ENCODE measurements around the gene GABRB2. TPM values are rescaled to one million over a fixed set of nuclear protein-coding genes. Genes with fewer than 3 reads are reported as not detected.

GABRB2 gene
- total RNA-seq = not detected

- H3K9me3 Mint-ChIP-seq = no peaks in the 10 kb centered on the region
- no peaks in the 10 kb centered on the region for H3K36me3 Mint-ChIP-seq (ENCODE audit: low read depth)
- H3K27me3 Mint-ChIP-seq = peaks cover 55% of the 10 kb centered on the region
- H3K4me3 Mint-ChIP-seq = peak within 1 kb of the TSS; percentile 60
- no peaks in the 10 kb centered on the region for H3K4me1 Mint-ChIP-seq
- no peak for ATAC-seq (replicated peaks)
- no peak within 1 kb of the TSS for H3K27ac Mint-ChIP-seq
These were observed at the start of gene GABRB2 for GRCh38 chr5:161546470-161547301. GABRB2 (minus strand) TSS chr5:161546725; CDS start chr5:161546643, 82 bp downstream.

- ATAC-seq (replicated peaks) = no peak
- Mint-ChIP-seq H3K27me3 (no peaks in the 10 kb centered on the region), H3K4me3 (no peak overlapping the region), H3K4me1 (no peaks in the 10 kb centered on the region), H3K9me3 (no peaks in the 10 kb centered on the region), H3K36me3 (ENCODE audit: low read depth) (no peaks in the 10 kb centered on the region), H3K27ac (no peak overlapping the region)
These were observed 39.3 kb upstream of the GABRB2 start for GRCh38 chr5:161585798-161586197.

GRCh38 chr5:161580621-161581020 lies 34.1 kb upstream of the GABRB2 start:
- H3K4me1 Mint-ChIP-seq = no peaks in the 10 kb centered on the region
- no peak overlapping the region for H3K4me3 Mint-ChIP-seq
- no peaks in the 10 kb centered on the region for H3K36me3 Mint-ChIP-seq (ENCODE audit: low read depth)
- H3K27ac Mint-ChIP-seq = no peak overlapping the region
- no peak for ATAC-seq (replicated peaks)
- H3K9me3 Mint-ChIP-seq = peaks cover 3% of the 10 kb centered on the region
- H3K27me3 Mint-ChIP-seq = no peaks in the 10 kb centered on the region

- no peak for ATAC-seq (replicated peaks)
- H3K9me3 Mint-ChIP-seq = peaks cover 4% of the 10 kb centered on the region
- no peaks in the 10 kb centered on the region for H3K27me3 Mint-ChIP-seq
- H3K27ac Mint-ChIP-seq = no peak overlapping the region
- H3K36me3 Mint-ChIP-seq (ENCODE audit: low read depth) = no peaks in the 10 kb centered on the region
- H3K4me1 Mint-ChIP-seq = no peaks in the 10 kb centered on the region
- no peak overlapping the region for H3K4me3 Mint-ChIP-seq
These were observed 26.4 kb upstream of the GABRB2 start for GRCh38 chr5:161572914-161573313.

- Mint-ChIP-seq H3K36me3 (ENCODE audit: low read depth) (no peaks in the 10 kb centered on the region), H3K4me3 (no peak overlapping the region), H3K9me3 (peaks cover 13% of the 10 kb centered on the region), H3K4me1 (no peaks in the 10 kb centered on the region), H3K27ac (no peak overlapping the region), H3K27me3 (no peaks in the 10 kb centered on the region)
- ATAC-seq (replicated peaks) = no peak
These were observed 19.6 kb upstream of the GABRB2 start for GRCh38 chr5:161566081-161566480.

- no peaks in the 10 kb centered on the region for H3K36me3 Mint-ChIP-seq (ENCODE audit: low read depth)
- H3K4me3 Mint-ChIP-seq = no peak overlapping the region
- H3K27ac Mint-ChIP-seq = no peak overlapping the region
- no peaks in the 10 kb centered on the region for H3K4me1 Mint-ChIP-seq
- no peak for ATAC-seq (replicated peaks)
- H3K9me3 Mint-ChIP-seq = peaks cover 11% of the 10 kb centered on the region
- H3K27me3 Mint-ChIP-seq = no peaks in the 10 kb centered on the region
These were observed 15.9 kb upstream of the GABRB2 start for GRCh38 chr5:161562446-161562845.

- Mint-ChIP-seq H3K4me1 (no peaks in the 10 kb centered on the region), H3K27ac (no peak overlapping the region), H3K36me3 (ENCODE audit: low read depth) (no peaks in the 10 kb centered on the region), H3K4me3 (no peak overlapping the region), H3K27me3 (peaks cover 48% of the 10 kb centered on the region), H3K9me3 (peaks cover 7% of the 10 kb centered on the region)
- no peak for ATAC-seq (replicated peaks)
These were observed 2.6 kb upstream of the GABRB2 start for GRCh38 chr5:161549106-161549505.

GRCh38 chr5:161548487-161549094 lies 2.1 kb upstream of the GABRB2 start:
- H3K9me3 Mint-ChIP-seq = peaks cover 3% of the 10 kb centered on the region
- ATAC-seq (replicated peaks) = no peak
- no peak overlapping the region for H3K4me3 Mint-ChIP-seq
- no peak overlapping the region for H3K27ac Mint-ChIP-seq
- H3K27me3 Mint-ChIP-seq = peaks cover 50% of the 10 kb centered on the region
- H3K36me3 Mint-ChIP-seq (ENCODE audit: low read depth) = no peaks in the 10 kb centered on the region
- no peaks in the 10 kb centered on the region for H3K4me1 Mint-ChIP-seq

GRCh38 chr5:161547738-161548486 lies 1.4 kb upstream of the GABRB2 start:
- ATAC-seq (replicated peaks) = no peak
- H3K27ac Mint-ChIP-seq = no peak overlapping the region
- no peaks in the 10 kb centered on the region for H3K36me3 Mint-ChIP-seq (ENCODE audit: low read depth)
- peaks cover 3% of the 10 kb centered on the region for H3K9me3 Mint-ChIP-seq
- H3K27me3 Mint-ChIP-seq = peaks cover 55% of the 10 kb centered on the region
- no peaks in the 10 kb centered on the region for H3K4me1 Mint-ChIP-seq
- no peak overlapping the region for H3K4me3 Mint-ChIP-seq

GRCh38 chr5:161547406-161547737 lies 847 bp upstream of the GABRB2 start:
- no peaks in the 10 kb centered on the region for H3K36me3 Mint-ChIP-seq (ENCODE audit: low read depth)
- no peak for ATAC-seq (replicated peaks)
- H3K4me3 Mint-ChIP-seq = peak overlapping the region; percentile 60
- peaks cover 3% of the 10 kb centered on the region for H3K9me3 Mint-ChIP-seq
- peaks cover 55% of the 10 kb centered on the region for H3K27me3 Mint-ChIP-seq
- H3K27ac Mint-ChIP-seq = no peak overlapping the region
- H3K4me1 Mint-ChIP-seq = no peaks in the 10 kb centered on the region

GRCh38 chr5:161546095-161546469 lies 443 bp downstream of the GABRB2 start:
- H3K4me3 Mint-ChIP-seq = peak overlapping the region; percentile 60
- H3K27ac Mint-ChIP-seq = no peak overlapping the region
- no peak for ATAC-seq (replicated peaks)
- H3K9me3 Mint-ChIP-seq = no peaks in the 10 kb centered on the region
- H3K27me3 Mint-ChIP-seq = peaks cover 53% of the 10 kb centered on the region
- no peaks in the 10 kb centered on the region for H3K36me3 Mint-ChIP-seq (ENCODE audit: low read depth)
- H3K4me1 Mint-ChIP-seq = no peaks in the 10 kb centered on the region

GRCh38 chr5:161545344-161546094 lies 1.0 kb downstream of the GABRB2 start:
- Mint-ChIP-seq H3K4me3 (peak overlapping the region; percentile 60), H3K27ac (no peak overlapping the region), H3K27me3 (peaks cover 47% of the 10 kb centered on the region), H3K9me3 (peaks cover under 1% of the 10 kb centered on the region), H3K4me1 (no peaks in the 10 kb centered on the region), H3K36me3 (ENCODE audit: low read depth) (no peaks in the 10 kb centered on the region)
- ATAC-seq (replicated peaks) = no peak

GRCh38 chr5:161544350-161544765 lies 2.2 kb downstream of the GABRB2 start:
- Mint-ChIP-seq H3K36me3 (ENCODE audit: low read depth) (no peaks in the 10 kb centered on the region), H3K4me3 (no peak overlapping the region), H3K27ac (no peak overlapping the region), H3K4me1 (no peaks in the 10 kb centered on the region), H3K9me3 (peaks cover 5% of the 10 kb centered on the region), H3K27me3 (peaks cover 42% of the 10 kb centered on the region)
- no peak for ATAC-seq (replicated peaks)

GRCh38 chr5:161539016-161539415 lies 7.5 kb downstream of the GABRB2 start:
- Mint-ChIP-seq H3K4me3 (no peak overlapping the region), H3K4me1 (no peaks in the 10 kb centered on the region), H3K27me3 (peaks cover 7% of the 10 kb centered on the region), H3K9me3 (peaks cover 8% of the 10 kb centered on the region), H3K36me3 (ENCODE audit: low read depth) (no peaks in the 10 kb centered on the region), H3K27ac (no peak overlapping the region)
- no peak for ATAC-seq (replicated peaks)

Data from activated T-helper 17 cell treated with anti-CD3 and anti-CD28 coated beads, Interleukin-2, amount 50 U/mL, for 72 hours (primary cell).